ENCODE data around the gene MYL6.

Gene MYL6

DNA sequence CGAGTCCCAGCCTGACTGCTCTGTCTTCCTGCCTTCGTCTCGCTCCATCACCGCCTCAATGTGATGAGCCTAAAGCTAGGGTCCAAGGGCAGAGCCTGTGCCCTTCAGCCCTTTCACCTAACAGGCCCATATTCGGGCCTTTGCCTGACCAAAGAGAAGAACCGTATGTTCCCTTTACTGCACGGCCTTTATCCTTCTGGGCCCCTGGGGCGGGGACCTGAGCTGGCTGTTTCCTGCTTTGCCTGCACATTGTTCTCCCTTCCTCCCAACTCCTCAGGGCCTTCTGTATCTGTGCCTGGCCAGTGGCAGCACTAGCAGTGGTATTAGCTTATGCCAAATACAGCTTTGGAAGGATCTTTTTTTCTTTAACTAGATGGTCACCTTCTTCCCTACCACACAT, 14.3 kb upstream of the MYL6 start:
- no peak for DNase-seq (ENCODE audit: low spot score)

GRCh38 chr12:56145217-56145616, 12.9 kb upstream of the MYL6 start:
- no peak for DNase-seq (ENCODE audit: low spot score)
- in situ Hi-C loops (cut with MboI; ENCODE audit: low pct_unique_long_range_greater_than_20kb, low sequenced_read_pairs, unreplicated experiment): no loop called here
- no peak for TF ChIP-seq CTCF (IDR thresholded peaks at IDR 0.05; ENCODE audit: extremely low read depth, insufficient read depth, missing control alignments)

More for the DNA sequence above, 14.3 kb upstream of the MYL6 start:
- no peak for TF ChIP-seq CTCF (IDR thresholded peaks at IDR 0.05; ENCODE audit: extremely low read depth, insufficient read depth, missing control alignments)
- in situ Hi-C loops (cut with MboI; ENCODE audit: low pct_unique_long_range_greater_than_20kb, low sequenced_read_pairs, unreplicated experiment): no loop called here

DNA sequence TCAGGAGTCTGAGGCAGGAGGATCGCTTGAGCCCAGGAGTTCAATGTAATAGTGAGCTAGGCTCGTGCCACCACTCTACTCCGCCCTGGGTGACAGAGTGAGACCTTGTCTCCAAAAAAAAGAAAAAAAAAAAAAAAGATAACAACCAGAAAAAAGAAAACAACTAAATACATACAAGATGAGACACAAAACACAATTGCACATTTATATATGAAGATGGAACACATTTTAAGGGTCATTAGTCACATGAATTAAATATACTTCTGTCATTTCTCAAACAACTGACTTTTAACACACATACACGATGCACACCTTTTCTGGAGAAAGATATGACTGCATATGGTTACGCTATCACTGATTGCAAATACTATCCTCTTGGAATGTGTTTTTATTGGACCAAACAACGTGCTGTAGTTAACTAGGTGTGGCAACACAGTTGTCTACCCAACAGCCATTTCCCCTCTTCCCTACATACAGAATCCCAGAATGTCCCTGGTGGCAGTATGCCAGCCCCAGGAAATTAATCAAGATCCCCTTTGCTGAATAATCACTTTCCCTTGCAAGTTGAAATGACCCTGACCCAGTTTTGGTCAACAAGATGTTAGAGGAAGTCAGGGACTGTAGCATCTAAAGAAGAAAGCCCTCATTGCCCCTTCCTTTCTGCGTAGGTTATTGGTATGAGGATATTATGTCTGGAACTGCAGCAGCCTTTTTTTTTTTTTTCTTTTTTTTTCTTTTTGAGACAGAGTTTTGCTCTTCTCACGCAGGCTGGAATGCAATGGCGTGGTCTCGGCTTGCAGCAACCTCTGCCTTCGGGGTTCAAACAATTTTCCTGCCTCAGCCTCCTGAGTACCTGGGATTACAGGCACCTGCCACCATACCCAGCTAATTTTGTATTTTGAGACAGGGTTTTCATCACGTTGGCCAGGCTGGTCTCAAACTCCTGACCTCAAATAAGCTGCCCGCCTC, 11.4 kb upstream of the MYL6 start:
- TF ChIP-seq CTCF (IDR thresholded peaks at IDR 0.05; ENCODE audit: extremely low read depth, insufficient read depth, missing control alignments): no peak
- DNase-seq (ENCODE audit: low spot score): no peak
- in situ Hi-C loops (cut with MboI; ENCODE audit: low pct_unique_long_range_greater_than_20kb, low sequenced_read_pairs, unreplicated experiment): no loop called here

DNA sequence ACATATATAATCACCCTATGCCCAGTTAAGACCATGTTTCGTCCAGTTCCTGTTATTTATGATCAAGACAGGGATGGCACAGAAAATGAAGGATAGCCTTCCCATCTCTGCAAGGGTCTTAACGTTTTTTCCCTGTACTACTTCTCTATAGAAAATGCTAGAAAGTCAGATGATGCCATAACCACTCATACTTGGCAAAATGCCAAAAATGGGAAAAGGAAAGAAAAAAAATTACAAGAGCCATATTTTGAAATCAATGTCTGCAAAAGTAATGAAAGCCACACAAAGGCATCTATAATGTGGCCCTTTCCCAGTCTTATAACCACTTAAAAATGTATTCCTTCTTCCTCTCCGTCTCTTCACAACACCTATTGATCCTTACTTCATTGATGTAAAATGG, 7.6 kb upstream of the MYL6 start:
- in situ Hi-C loops (cut with MboI; ENCODE audit: low pct_unique_long_range_greater_than_20kb, low sequenced_read_pairs, unreplicated experiment): no loop called here
- DNase-seq (ENCODE audit: low spot score): no peak
- TF ChIP-seq CTCF (IDR thresholded peaks at IDR 0.05; ENCODE audit: extremely low read depth, insufficient read depth, missing control alignments): no peak

- in situ Hi-C loops (cut with MboI; ENCODE audit: low pct_unique_long_range_greater_than_20kb, low sequenced_read_pairs, unreplicated experiment): no loop called here
Observed at GRCh38 chr12:56151672-56152131, 6.5 kb upstream of the MYL6 start.

More at GRCh38 chr12:56151672-56152131, 6.5 kb upstream of the MYL6 start:
- peak; percentile 20 for TF ChIP-seq CTCF (IDR thresholded peaks at IDR 0.05; ENCODE audit: extremely low read depth, insufficient read depth, missing control alignments)
- peak; percentile 65 for DNase-seq (ENCODE audit: low spot score)
